ENCODE data around the gene PROK1. TPM values are rescaled to one million over a fixed set of nuclear protein-coding genes. Genes with fewer than 3 reads are reported as not detected.

Gene PROK1
- total and polyA plus RNA-seq, 2 of the 4 experiments (the other 2 are of a cell fraction): not detected

DNA sequence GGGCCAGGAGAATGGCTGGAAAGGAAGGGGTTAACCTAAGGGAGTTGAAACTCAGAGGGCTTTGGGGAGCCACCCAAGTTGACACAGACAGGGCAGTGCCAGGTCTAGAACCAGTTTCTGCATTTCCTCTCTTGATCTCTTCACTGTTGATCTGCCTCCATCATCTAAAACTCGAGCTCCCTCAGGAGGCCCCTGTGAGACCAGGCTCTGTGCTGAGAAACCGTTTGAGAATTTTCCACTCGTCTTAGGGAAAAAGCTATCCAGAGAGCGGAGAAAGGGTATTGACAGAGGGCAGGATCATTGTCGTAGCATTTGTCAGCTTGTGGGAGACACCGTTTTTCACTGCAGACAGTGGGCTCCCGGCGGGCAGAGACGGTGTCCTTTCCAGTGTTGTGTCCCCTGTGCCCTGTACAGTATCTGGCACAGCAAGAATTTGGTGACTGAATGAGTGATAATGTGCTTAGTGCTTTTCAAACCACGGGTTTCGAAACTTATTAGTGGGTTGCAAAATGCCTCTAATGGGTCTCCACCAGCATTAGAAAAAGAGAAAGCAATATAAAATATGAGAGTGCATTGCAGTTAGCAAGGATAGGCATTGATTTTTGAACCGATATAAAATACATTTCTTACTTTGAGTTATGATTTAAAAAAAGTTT is 31.1 kb downstream of the PROK1 start:
- 0 out of 2 replicates have a peak, but pooled peaks cover 3% of the 10 kb centered on the region for H3K9me1 ChIP-seq (ENCODE audit: insufficient read depth, low read length)
- H3K56ac ChIP-seq (ENCODE audit: extremely low read depth, insufficient read depth, low read length): no peak overlapping the region
- ChIA-PET CTCF (interaction anchor here (0.9 to 1.3 kb wide), 3 partner anchors 14 to 61 kb away, joined by 3 to 5 read pairs (median 3); no protein-coding TSS in a partner anchor), POLR2A (ENCODE audit: unreplicated experiment) (no interaction called here)
- 40% methylated on average over 6 of the region's 12 CpGs; no CpG with 5 or more reads in 1 of the 2 experiments for WGBS, 2 experiments (ENCODE audit: extremely low coverage in 2 of 2, insufficient read length in 1 of 2)
- no peak overlapping the region for H3K4me3 ChIP-seq (ENCODE audit: insufficient read depth, low read depth, low read length)
- no peak overlapping the region for H4K91ac ChIP-seq (ENCODE audit: insufficient read depth, low read depth, low read length)
- intact Hi-C loops (cut with micrococcal nuclease) (no loop called here), in situ Hi-C loops (cut with MboI; ENCODE audit: low sequenced_read_pairs) (no loop called here), dilution Hi-C loops (cut with HindIII; ENCODE audit: low sequenced_read_pairs, unreplicated experiment) (no loop called here)
- BruUV-seq (replicated peaks): no TSS peak
- no peak overlapping the region for H2BK20ac ChIP-seq (ENCODE audit: low read depth, low read length)
- ATAC-seq (ENCODE audit: low read depth) (no peak), DNase-seq (no peak)
- peaks cover 6% of the 10 kb centered on the region for H3K4me1 ChIP-seq (ENCODE audit: control insufficient read depth, insufficient read depth, low read length)
- no peaks in the 10 kb centered on the region for H3K79me1 ChIP-seq (ENCODE audit: low read depth in 1 of 2, low read length in 2 of 2)
- H3K9ac ChIP-seq (ENCODE audit: low read depth, low read length): no peak overlapping the region
- H2AK9ac ChIP-seq (replicated peaks; ENCODE audit: low read depth, low read length, poor library complexity): no peak overlapping the region
- no peak overlapping the region for H3K4ac ChIP-seq (ENCODE audit: low read depth, low read length)
- H4K8ac ChIP-seq (ENCODE audit: low read depth in 2 of 2, low read length in 2 of 2): no peak overlapping the region
- H3K23ac ChIP-seq (ENCODE audit: low read depth, low read length): no peak overlapping the region
- no peak overlapping the region for H3K14ac ChIP-seq (replicated peaks; ENCODE audit: low read depth, low read length)
- H3K18ac ChIP-seq (ENCODE audit: low read depth, low read length): no peak overlapping the region
- H4K5ac ChIP-seq (ENCODE audit: low read depth, low read length): no peak overlapping the region
- no peaks in the 10 kb centered on the region for H4K20me1 ChIP-seq (ENCODE audit: insufficient read depth, low read length)
- no peak overlapping the region for H3K4me2 ChIP-seq (ENCODE audit: low read depth, low read length)
- no peaks in the 10 kb centered on the region for H3K9me3 ChIP-seq (ENCODE audit: control insufficient read depth, insufficient read depth, low read length)
- H2BK15ac ChIP-seq (ENCODE audit: low read depth, low read length): no peak overlapping the region
- H2AK5ac ChIP-seq (ENCODE audit: low read depth, low read length): no peak overlapping the region
- no peak overlapping the region for H3K27ac ChIP-seq (ENCODE audit: insufficient read depth, low read length)
- no peak overlapping the region for H2BK5ac ChIP-seq (ENCODE audit: low read depth, low read length, poor library complexity, severe bottlenecking)
- H3K27me3 ChIP-seq (ENCODE audit: control insufficient read depth, insufficient read depth, low read length): peaks cover 23% of the 10 kb centered on the region
- no peak overlapping the region for H2AFZ ChIP-seq (replicated peaks; ENCODE audit: low read length, poor library complexity)
- no peak overlapping the region for H2BK120ac ChIP-seq (ENCODE audit: low read depth, low read length)
- TF ChIP-seq BHLHE40 (IDR thresholded peaks at IDR 0.05; ENCODE audit: low read depth, low read length): no peak
- no peak for TF ChIP-seq SMC3 (IDR thresholded peaks at IDR 0.05; ENCODE audit: low read depth, low read length)
- no peak for TF ChIP-seq RFX5 (IDR thresholded peaks at IDR 0.05; ENCODE audit: low read depth, low read length)
- TF ChIP-seq CHD1 (IDR thresholded peaks at IDR 0.05; ENCODE audit: low read depth, low read length): no peak
- TF ChIP-seq MAZ (IDR thresholded peaks at IDR 0.05; ENCODE audit: borderline replicate concordance, low read depth, low read length): no peak
- TF ChIP-seq NFE2L2 (IDR thresholded peaks at IDR 0.05; ENCODE audit: low read depth, low read length): no peak
- no peak for TF ChIP-seq FOS (IDR thresholded peaks at IDR 0.05; ENCODE audit: low read depth, low read length)
- TF ChIP-seq, protein P1, sequence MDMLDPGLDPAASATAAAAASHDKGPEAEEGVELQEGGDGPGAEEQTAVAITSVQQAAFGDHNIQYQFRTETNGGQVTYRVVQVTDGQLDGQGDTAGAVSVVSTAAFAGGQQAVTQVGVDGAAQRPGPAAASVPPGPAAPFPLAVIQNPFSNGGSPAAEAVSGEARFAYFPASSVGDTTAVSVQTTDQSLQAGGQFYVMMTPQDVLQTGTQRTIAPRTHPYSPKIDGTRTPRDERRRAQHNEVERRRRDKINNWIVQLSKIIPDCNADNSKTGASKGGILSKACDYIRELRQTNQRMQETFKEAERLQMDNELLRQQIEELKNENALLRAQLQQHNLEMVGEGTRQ (IDR thresholded peaks at IDR 0.05; ENCODE audit: low read depth, low read length): no peak
- no peak for TF ChIP-seq CEBPB (IDR thresholded peaks at IDR 0.05; ENCODE audit: low read depth, low read length)
- TF ChIP-seq MXI1 (IDR thresholded peaks at IDR 0.05; ENCODE audit: borderline replicate concordance, low read depth, low read length): no peak
- TF ChIP-seq POLR2A (IDR thresholded peaks at IDR 0.05; ENCODE audit: low read depth, low read length): no peak
- TF ChIP-seq RCOR1 (IDR thresholded peaks at IDR 0.05; ENCODE audit: insufficient replicate concordance, low read length): no peak
- TF ChIP-seq RAD21 (IDR thresholded peaks at IDR 0.05; ENCODE audit: low read length): no peak
- TF ChIP-seq, protein P2, sequence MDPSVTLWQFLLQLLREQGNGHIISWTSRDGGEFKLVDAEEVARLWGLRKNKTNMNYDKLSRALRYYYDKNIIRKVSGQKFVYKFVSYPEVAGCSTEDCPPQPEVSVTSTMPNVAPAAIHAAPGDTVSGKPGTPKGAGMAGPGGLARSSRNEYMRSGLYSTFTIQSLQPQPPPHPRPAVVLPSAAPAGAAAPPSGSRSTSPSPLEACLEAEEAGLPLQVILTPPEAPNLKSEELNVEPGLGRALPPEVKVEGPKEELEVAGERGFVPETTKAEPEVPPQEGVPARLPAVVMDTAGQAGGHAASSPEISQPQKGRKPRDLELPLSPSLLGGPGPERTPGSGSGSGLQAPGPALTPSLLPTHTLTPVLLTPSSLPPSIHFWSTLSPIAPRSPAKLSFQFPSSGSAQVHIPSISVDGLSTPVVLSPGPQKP (IDR thresholded peaks at IDR 0.05; ENCODE audit: borderline replicate concordance, low read depth, low read length): no peak
- H3K36me3 ChIP-seq (ENCODE audit: control insufficient read depth, insufficient read depth, low read length): no peaks in the 10 kb centered on the region
